Right lobe of liver (tissue), 4 donors: ENCODE data around the gene SPAG5.

Experiments used
- POLR2A ChIP-seq: fragments of 450-650 bp; IDR thresholded peaks from one replicate; pipeline ENCODE4 v1.6.1; 2017; ENCODE audit warnings: antibody characterized with exemption, mild to moderate bottlenecking
- TF ChIP-seq, protein P1 (sequence below), 4 donors: fragments of 200-600 bp in 3 of 4; fragments of 450-650 bp in 1 of 4; IDR thresholded peaks; one replicate each; pipeline versions ENCODE4 v1.5.1 to v1.8.0; 2016 to 2022; ENCODE audit warnings: antibody characterized with exemption in 4 of 4, mild to moderate bottlenecking in 2 of 4
- donor health status: DM: no; HTN: no; CAD: no.
- donor health status: DM: no; HTN: no; CAD: no.
- donor health status: DM: no; HTN: yes; CAD: no.

DNA sequence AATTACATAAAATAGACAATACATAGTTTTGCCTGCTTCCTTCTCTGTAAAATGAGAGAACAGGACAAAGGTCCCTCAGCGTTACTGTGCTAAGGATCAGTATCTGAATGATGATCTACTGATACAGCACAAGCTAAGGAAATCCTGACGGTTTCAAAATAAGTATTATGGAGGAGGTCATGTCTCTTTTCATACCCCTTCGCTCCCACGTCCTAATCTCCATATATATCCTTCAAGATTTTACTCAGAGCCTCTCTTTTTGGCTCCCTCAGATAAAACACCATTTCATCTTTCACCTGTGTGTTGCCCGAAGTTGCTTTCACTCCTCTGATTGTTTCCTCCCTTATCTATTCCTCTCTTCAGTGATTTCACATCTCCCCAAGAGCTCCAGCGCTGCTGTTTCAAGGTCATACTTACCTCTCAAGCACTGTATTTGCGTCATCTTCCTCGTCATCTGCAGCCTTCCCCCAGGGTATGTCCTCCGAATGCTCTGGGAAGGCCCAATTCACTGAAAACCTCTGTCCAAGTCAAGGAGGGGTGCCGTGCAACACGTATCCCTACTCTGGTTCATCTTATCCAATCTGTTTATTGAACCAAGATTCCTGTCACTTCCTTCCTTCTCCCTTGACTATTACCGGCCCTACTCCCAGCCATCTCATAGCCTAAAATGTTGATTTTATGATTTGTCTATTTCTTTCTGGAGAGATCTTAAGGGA, 47.4 kb upstream of the SPAG5 start:
- TF ChIP-seq, protein P1, sequence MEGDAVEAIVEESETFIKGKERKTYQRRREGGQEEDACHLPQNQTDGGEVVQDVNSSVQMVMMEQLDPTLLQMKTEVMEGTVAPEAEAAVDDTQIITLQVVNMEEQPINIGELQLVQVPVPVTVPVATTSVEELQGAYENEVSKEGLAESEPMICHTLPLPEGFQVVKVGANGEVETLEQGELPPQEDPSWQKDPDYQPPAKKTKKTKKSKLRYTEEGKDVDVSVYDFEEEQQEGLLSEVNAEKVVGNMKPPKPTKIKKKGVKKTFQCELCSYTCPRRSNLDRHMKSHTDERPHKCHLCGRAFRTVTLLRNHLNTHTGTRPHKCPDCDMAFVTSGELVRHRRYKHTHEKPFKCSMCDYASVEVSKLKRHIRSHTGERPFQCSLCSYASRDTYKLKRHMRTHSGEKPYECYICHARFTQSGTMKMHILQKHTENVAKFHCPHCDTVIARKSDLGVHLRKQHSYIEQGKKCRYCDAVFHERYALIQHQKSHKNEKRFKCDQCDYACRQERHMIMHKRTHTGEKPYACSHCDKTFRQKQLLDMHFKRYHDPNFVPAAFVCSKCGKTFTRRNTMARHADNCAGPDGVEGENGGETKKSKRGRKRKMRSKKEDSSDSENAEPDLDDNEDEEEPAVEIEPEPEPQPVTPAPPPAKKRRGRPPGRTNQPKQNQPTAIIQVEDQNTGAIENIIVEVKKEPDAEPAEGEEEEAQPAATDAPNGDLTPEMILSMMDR (IDR thresholded peaks at IDR 0.05) = no peak
- no peak for TF ChIP-seq POLR2A
